Brain microvascular endothelial cell (primary cell): ENCODE data around the gene CCT5.
"Not testable (repeated sequence)": the region's sequence is repeated elsewhere in the genome, so short reads cannot be mapped to it uniquely, and the experiment has no call there.

Experiments used
- DNase-seq: peaks from one replicate; pipeline ENCODE4 v3.0.0-alpha.2; 2020
- H3K27ac ChIP-seq: fragments of 250-450 bp; sonication (Bioruptor Pico); 2 replicates; pipeline ENCODE4 v1.5.1; 2020; ENCODE audit warnings: mild to moderate bottlenecking, moderate library complexity
- H3K27me3 ChIP-seq: fragments of 250-450 bp; sonication (Bioruptor Pico); replicated peaks from 2 replicates; pipeline ENCODE4 v1.5.1; 2020; ENCODE audit warnings: mild to moderate bottlenecking
- H3K36me3 ChIP-seq: fragments of 250-450 bp; sonication (Bioruptor Pico); replicated peaks from 2 replicates; pipeline ENCODE4 v1.5.1; 2020; ENCODE audit warnings: mild to moderate bottlenecking
- H3K4me3 ChIP-seq: 2 replicates; pipeline ENCODE4 v1.5.1; 2011; ENCODE audit warnings: low read depth, mild to moderate bottlenecking, control low read depth, low read length, moderate library complexity
- CTCF ChIP-seq: IDR thresholded peaks from 2 replicates; pipeline ENCODE4 v1.5.1; 2011; ENCODE audit warnings: low read depth, mild to moderate bottlenecking, moderate library complexity, low read length, control low read depth, inconsistent platforms; ENCODE audit errors: missing control alignments
- in situ Hi-C: cut with HindIII; loops from 2 replicates; pipeline ENCODE4 v1.10.0; 2017; ENCODE audit warnings: low sequenced_read_pairs, low pct_ligation_motif_present

The CCT5 gene

GRCh38 chr5:10233505-10233904 lies 16.6 kb upstream of the CCT5 start:
- peak; percentile 48 for TF ChIP-seq CTCF
- H3K27me3 ChIP-seq, result no peaks in the 10 kb centered on the region
- peak overlapping the region; percentile 91 for H3K27ac ChIP-seq
- in situ Hi-C loops, result no loop called here
- peak; percentile 98 for DNase-seq
- no peaks in the 10 kb centered on the region for H3K36me3 ChIP-seq
- H3K4me3 ChIP-seq, result no peak overlapping the region

GRCh38 chr5:10235350-10235749 lies 14.7 kb upstream of the CCT5 start:
- H3K27ac ChIP-seq, result peak overlapping the region; percentile 38
- in situ Hi-C loops, result no loop called here
- peaks cover 2% of the 10 kb centered on the region for H3K36me3 ChIP-seq
- H3K27me3 ChIP-seq, result no peaks in the 10 kb centered on the region
- TF ChIP-seq CTCF, result no peak
- peak; percentile 74 for DNase-seq
- H3K4me3 ChIP-seq, result no peak overlapping the region

GRCh38 chr5:10243660-10244240 lies 6.3 kb upstream of the CCT5 start:
- peaks cover 2% of the 10 kb centered on the region for H3K36me3 ChIP-seq
- no peak for TF ChIP-seq CTCF
- no peak overlapping the region for H3K27ac ChIP-seq
- H3K27me3 ChIP-seq, result no peaks in the 10 kb centered on the region
- in situ Hi-C loops, result no loop called here
- H3K4me3 ChIP-seq, result no peak overlapping the region
- DNase-seq, result no peak

- TF ChIP-seq CTCF, result no peak
- in situ Hi-C loops, result no loop called here
- no peak for DNase-seq
- H3K36me3 ChIP-seq, result no peaks in the 10 kb centered on the region
- no peak overlapping the region for H3K4me3 ChIP-seq
- no peaks in the 10 kb centered on the region for H3K27me3 ChIP-seq
- no peak overlapping the region for H3K27ac ChIP-seq
These were observed 5.6 kb upstream of the CCT5 start for GRCh38 chr5:10244342-10244944.

GRCh38 chr5:10246761-10247160 lies 3.3 kb upstream of the CCT5 start:
- no peak overlapping the region for H3K4me3 ChIP-seq
- H3K36me3 ChIP-seq, result no peaks in the 10 kb centered on the region
- no peaks in the 10 kb centered on the region for H3K27me3 ChIP-seq
- no peak overlapping the region for H3K27ac ChIP-seq
- TF ChIP-seq CTCF, result no peak
- in situ Hi-C loops, result no loop called here
- no peak for DNase-seq

GRCh38 chr5:10247217-10247616 lies 2.9 kb upstream of the CCT5 start:
- H3K4me3 ChIP-seq, H3K27ac ChIP-seq, H3K27me3 ChIP-seq, in situ Hi-C loops, DNase-seq, H3K36me3 ChIP-seq: not testable (repeated sequence)
